Measurements from ENCODE around the gene PHKA1. TPM values are rescaled to one million over a fixed set of nuclear protein-coding genes. Genes with fewer than 3 reads are reported as not detected.
"Not testable (repeated sequence)": the region's sequence is repeated elsewhere in the genome, so short reads cannot be mapped to it uniquely, and the experiment has no call there.

The PHKA1 gene
- polyA plus RNA-seq, 2 of the 4 experiments (the other 2 are of a cell fraction): 18.3 to 35.4 TPM

- ATAC-seq: no peak
- H3K4me3 ChIP-seq: no peak overlapping the region
- H3K9me3 ChIP-seq: no peaks in the 10 kb centered on the region
- no peak for TF ChIP-seq HOXB13 (CRISPR knock-in tag; IDR thresholded peaks at IDR 0.05; ENCODE audit: low read depth)
- no peak for TF ChIP-seq ATOH8 (CRISPR knock-in tag; IDR thresholded peaks at IDR 0.05; ENCODE audit: low read depth)
- no peak for TF ChIP-seq BHLHE40 (IDR thresholded peaks at IDR 0.05; ENCODE audit: low read depth, low read length)
- TF ChIP-seq JUNB (IDR thresholded peaks at IDR 0.05): no peak
- TF ChIP-seq HOXA7 (CRISPR knock-in tag; IDR thresholded peaks at IDR 0.05): no peak
- TF ChIP-seq RFX5 (IDR thresholded peaks at IDR 0.05): no peak
- no peak for TF ChIP-seq CBX2 (IDR thresholded peaks at IDR 0.05; ENCODE audit: borderline replicate concordance, low read depth)
- no peak for TF ChIP-seq GATA3 (IDR thresholded peaks at IDR 0.05; ENCODE audit: borderline replicate concordance)
- no peak for TF ChIP-seq MYC (IDR thresholded peaks at IDR 0.05; ENCODE audit: borderline replicate concordance, low read length)
- no peak for TF ChIP-seq ELK1 (IDR thresholded peaks at IDR 0.05; ENCODE audit: low read depth, low read length)
- no peak for TF ChIP-seq CHD2 (IDR thresholded peaks at IDR 0.05; ENCODE audit: low read length, partially characterized antibody)
- no peak for TF ChIP-seq HDAC2 (IDR thresholded peaks at IDR 0.05)
- no peak for TF ChIP-seq MAZ (IDR thresholded peaks at IDR 0.05; ENCODE audit: borderline replicate concordance, low read depth, low read length)
- TF ChIP-seq CHD4 (IDR thresholded peaks at IDR 0.05; ENCODE audit: borderline replicate concordance): no peak
- TF ChIP-seq CEBPB (IDR thresholded peaks at IDR 0.05): no peak
- TF ChIP-seq EHF (CRISPR knock-in tag; IDR thresholded peaks at IDR 0.05): no peak
- TF ChIP-seq EP300 (IDR thresholded peaks at IDR 0.05): no peak
- WGBS (ENCODE audit: missing lambda C conversion rate): 80% methylated on average over 2 of the region's 2 CpGs
- H3K27ac ChIP-seq: no peak overlapping the region
- ChIA-PET POLR2A (no interaction called here), CTCF (no interaction called here)
- FAIRE-seq: no peak
- H3K4me1 ChIP-seq: peaks cover 12% of the 10 kb centered on the region; the same call in 1 of the 3 replicates
- no peak overlapping the region for H3K4me2 ChIP-seq
- no peak for DNase-seq (ENCODE audit: low read depth in 1 of 2, low spot score in 1 of 2)
Observed at GRCh38 chrX:72566448-72566847, 147.7 kb downstream of the PHKA1 start.

- WGBS (ENCODE audit: missing lambda C conversion rate): no CpG with 5 or more reads among the region's 28 CpGs
- POLR2A ChIA-PET; CTCF ChIA-PET; FAIRE-seq; H3K27ac ChIP-seq; H3K4me1 ChIP-seq; H3K9me3 ChIP-seq; ATAC-seq; DNase-seq (ENCODE audit: low read depth in 1 of 2, low spot score in 1 of 2); H3K4me2 ChIP-seq; H3K4me3 ChIP-seq: not testable (repeated sequence)
Observed at GRCh38 chrX:72559655-72560054, 154.5 kb downstream of the PHKA1 start.

- Histone ChIP-seq H3K4me3 (peak overlapping the region; percentile 28), H3K27ac (peak overlapping the region; percentile 86 to 87), H3K4me2 (peak overlapping the region; percentile 75), H3K9me3 (no peaks in the 10 kb centered on the region), H3K4me1 (peaks cover 20% of the 10 kb centered on the region)
- CTCF ChIA-PET: interaction anchor here (1.5 kb wide), 1 partner anchor 15 kb away, joined by 5 read pairs; no protein-coding TSS in a partner anchor
- FAIRE-seq: no peak
- WGBS (ENCODE audit: missing lambda C conversion rate): 0% methylated on average over 2 of the region's 16 CpGs
- DNase-seq (ENCODE audit: low read depth in 1 of 2, low spot score in 1 of 2): peak; percentile 12 to 87
- POLR2A ChIA-PET: interaction anchor here (1.6 kb wide), 1 partner anchor 278 kb away, joined by 4 read pairs; the partner anchor contains the start of gene RPS4X
- peak; percentile 98 for ATAC-seq
- TF ChIP-seq POLR2A (IDR thresholded peaks at IDR 0.05; ENCODE audit: low read length): peak; percentile 13; the same call in 1 of the 2 replicates
- TF ChIP-seq POLR2AphosphoS2 (conservative IDR thresholded peaks at IDR 0.05; ENCODE audit: low read length): no peak
- TF ChIP-seq FOSL2 (IDR thresholded peaks at IDR 0.05): no peak
- TF ChIP-seq FOSL2 (CRISPR knock-in tag; IDR thresholded peaks at IDR 0.05): peak; percentile 44
- TF ChIP-seq CHD2 (IDR thresholded peaks at IDR 0.05; ENCODE audit: low read length, partially characterized antibody): no peak
- peak in 1 of 2 experiments; percentile 37; a peak in 1 of 5 replicates for TF ChIP-seq JUN (IDR thresholded peaks at IDR 0.05)
- peak; percentile 11 for TF ChIP-seq MAFK (IDR thresholded peaks at IDR 0.05; ENCODE audit: partially characterized antibody)
- TF ChIP-seq GATA3 (IDR thresholded peaks at IDR 0.05; ENCODE audit: borderline replicate concordance): no peak
- no peak for TF ChIP-seq HMGXB4 (CRISPR knock-in tag; IDR thresholded peaks at IDR 0.05; ENCODE audit: borderline replicate concordance)
- no peak for TF ChIP-seq NPAS2 (CRISPR knock-in tag; IDR thresholded peaks at IDR 0.05; ENCODE audit: borderline replicate concordance)
- TF ChIP-seq CTCF (IDR thresholded peaks at IDR 0.05): peak; percentile 40
- TF ChIP-seq ZFP36 (IDR thresholded peaks at IDR 0.05; ENCODE audit: borderline replicate concordance, partially characterized antibody): no peak
- no peak for TF ChIP-seq USF2 (IDR thresholded peaks at IDR 0.05)
- no peak for TF ChIP-seq KDM5A (IDR thresholded peaks at IDR 0.05)
Observed at GRCh38 chrX:72554448-72555140, 159.5 kb downstream of the PHKA1 start.
